Body of pancreas (tissue), 4 donors: ENCODE data around the gene TMEM185B. TPM values are rescaled to one million over a fixed set of nuclear protein-coding genes. Genes with fewer than 3 reads are reported as not detected.
A peak's percentile ranks its signal among the peaks of the same experiment; 100 is the strongest.

Experiments used
- ATAC-seq: fragments of 150-250 bp; one replicate; pipeline ENCODE4 v1.9.1; 2016
- DNase-seq, 4 donors: peaks; one replicate each; pipeline ENCODE4 v3.0.0-alpha.2; 2019
- H3K27ac ChIP-seq, 4 donors: fragments of 200-600 bp; sonication (generic); 1 replicate in 3 of 4; 2 replicates in 1 of 4; pipeline versions ENCODE4 v1.5.1 to v1.6.1; 2016 to 2019; ENCODE audit warnings: mild to moderate bottlenecking in 1 of 4, mixed read lengths in 1 of 4, moderate library complexity in 1 of 4
- H3K27me3 ChIP-seq, 2 donors: fragments of 200-600 bp; sonication (generic); one replicate each; pipeline ENCODE4 v1.6.0; 2016; ENCODE audit warnings: mild to moderate bottlenecking in 1 of 2
- H3K36me3 ChIP-seq, 2 donors: fragments of 200-600 bp; sonication (generic); replicated peaks in 1 of 2; 2 replicates each; pipeline ENCODE4 v1.5.1; 2016; ENCODE audit warnings: low read depth in 2 of 2; ENCODE audit not compliant: insufficient read depth in 1 of 2
- H3K4me1 ChIP-seq: fragments of 200-600 bp; sonication (generic); one replicate; pipeline ENCODE4 v1.6.0; 2016
- H3K4me3 ChIP-seq, 2 donors: fragments of 200-600 bp; sonication (generic); 1 replicate in 1 of 2; 2 replicates in 1 of 2; pipeline ENCODE4 v1.5.1; 2016 to 2019
- H3K9me3 ChIP-seq, 3 donors: fragments of 200-600 bp; sonication (generic); 1 replicate in 2 of 3; 2 replicates in 1 of 3; pipeline ENCODE4 v1.5.1; 2016
- CTCF ChIP-seq, 7 experiments: fragments of 450-650 bp in 4 of 7; fragments of 200-600 bp in 3 of 7; sonication (generic) in 3 of 7; IDR thresholded peaks; one replicate each; pipeline ENCODE4 v1.5.1; 2016 to 2019; ENCODE audit warnings: antibody characterized with exemption in 7 of 7
- POLR2A ChIP-seq, 3 donors: fragments of 450-650 bp; IDR thresholded peaks; one replicate each; pipeline ENCODE4 v1.6.1; 2016; ENCODE audit warnings: antibody characterized with exemption in 3 of 3, mild to moderate bottlenecking in 2 of 3
- WGBS, 2 donors: methylation state at CpG; one replicate each; pipeline ENCODE4 v1.1.5; 2017; 5-methylcytosine and 5-hydroxymethylcytosine counted together
- intact Hi-C: fragments of 100-400 bp; cut with DNase I; formaldehyde crosslinking; loops from one replicate; pipeline ENCODE4 v1.15.1; 2023
- total RNA-seq, 2 donors: library from RNA; depleted of rRNA; stranded (reverse); fragments of >200 nt; gene quantifications; one replicate each; pipeline ENCODE4 v1.1.0, GENCODE V29; 2016

TMEM185B gene
- total RNA-seq, 2 donors from 2014 or later: 18.7 to 46.5 TPM

GRCh38 chr2:120233292-120233691 lies 10.1 kb upstream of the TMEM185B start:
- TF ChIP-seq POLR2A (IDR thresholded peaks at IDR 0.05) (no peak), CTCF (IDR thresholded peaks at IDR 0.05) (no peak)
- ATAC-seq (no peak), DNase-seq (no peak)
- 92 to 96% methylated on average over 5 of the region's 5 CpGs for WGBS, 2 donors
- no peaks in the 10 kb centered on the region for H3K9me3 ChIP-seq
- no peaks in the 10 kb centered on the region for H3K27me3 ChIP-seq
- intact Hi-C loops: no loop called here
- H3K4me3 ChIP-seq: no peak overlapping the region
- no peaks in the 10 kb centered on the region for H3K36me3 ChIP-seq
- H3K4me1 ChIP-seq: no peaks in the 10 kb centered on the region
- no peak overlapping the region for H3K27ac ChIP-seq

DNA sequence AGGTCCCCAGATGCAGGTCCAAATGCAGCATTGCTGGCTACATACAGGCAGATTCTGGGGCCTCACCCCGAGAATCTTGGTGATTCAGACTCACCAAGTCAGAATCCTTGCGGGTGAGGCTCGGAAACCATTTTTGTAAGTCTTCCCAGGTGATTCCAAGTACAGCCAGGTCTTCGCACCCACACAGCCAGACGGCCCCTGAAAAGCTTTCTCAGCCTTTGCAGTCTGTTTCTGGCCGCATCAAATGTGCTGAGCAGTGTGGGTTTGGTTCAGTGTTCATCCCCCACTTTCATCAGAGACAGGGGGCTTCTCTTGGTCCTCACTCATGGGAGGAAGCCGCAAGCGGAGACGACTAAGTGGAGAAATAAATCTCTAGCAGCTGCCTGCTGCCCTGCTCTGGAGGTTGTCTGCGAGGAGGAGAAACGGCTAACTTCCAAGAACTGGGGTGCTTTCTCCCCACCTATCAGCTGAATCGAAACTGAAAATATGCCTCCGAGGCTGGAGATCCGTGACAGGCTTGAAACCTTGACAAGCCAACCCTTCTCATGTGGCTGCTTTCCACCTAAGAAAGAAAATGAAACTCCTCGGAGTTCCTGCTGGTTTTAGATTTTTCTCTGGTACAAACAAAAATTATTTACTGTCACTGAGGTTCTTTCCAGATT lies 8.9 kb upstream of the TMEM185B start:
- no peaks in the 10 kb centered on the region for H3K9me3 ChIP-seq
- no peaks in the 10 kb centered on the region for H3K36me3 ChIP-seq
- ATAC-seq: peak; percentile 55
- DNase-seq: no peak
- no peaks in the 10 kb centered on the region for H3K4me1 ChIP-seq
- WGBS, 2 donors: 57 to 70% methylated on average over 15 of the region's 15 CpGs
- intact Hi-C loops: no loop called here
- no peak for TF ChIP-seq POLR2A (IDR thresholded peaks at IDR 0.05)
- TF ChIP-seq CTCF (IDR thresholded peaks at IDR 0.05): no peak
- peak overlapping the region in 2 of 4 donors; percentile 4 to 19 for H3K27ac ChIP-seq
- H3K4me3 ChIP-seq: no peak overlapping the region
- H3K27me3 ChIP-seq: no peaks in the 10 kb centered on the region

DNA sequence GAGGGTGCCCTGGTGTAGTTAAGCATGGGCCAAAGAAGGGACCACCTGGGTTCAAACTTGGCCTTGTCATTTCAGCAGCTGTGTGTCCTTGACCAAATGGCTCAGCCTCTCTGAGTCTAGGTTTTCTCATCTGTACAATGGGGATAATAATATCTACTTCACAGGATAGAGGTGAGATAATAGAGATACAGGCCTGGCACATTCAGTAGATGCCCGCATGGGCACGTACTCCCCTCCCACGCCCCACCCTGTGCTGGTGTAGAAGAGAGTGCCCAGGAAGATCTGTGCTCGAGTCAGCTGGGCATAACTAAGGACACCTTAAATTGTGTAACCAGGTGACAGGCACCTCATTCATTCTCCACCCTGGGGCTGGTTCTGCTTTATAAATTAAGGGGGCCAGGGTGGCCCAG lies 8.4 kb upstream of the TMEM185B start:
- Histone ChIP-seq H3K36me3 (no peaks in the 10 kb centered on the region), H3K4me1 (no peaks in the 10 kb centered on the region), H3K27ac (no peak overlapping the region), H3K4me3 (no peak overlapping the region), H3K27me3 (no peaks in the 10 kb centered on the region), H3K9me3 (no peaks in the 10 kb centered on the region)
- intact Hi-C loops: no loop called here
- no peak for TF ChIP-seq CTCF (IDR thresholded peaks at IDR 0.05)
- no peak for TF ChIP-seq POLR2A (IDR thresholded peaks at IDR 0.05)
- ATAC-seq: no peak
- no peak for DNase-seq
- WGBS, 2 donors: 83 to 87% methylated on average over 4 of the region's 4 CpGs

DNA sequence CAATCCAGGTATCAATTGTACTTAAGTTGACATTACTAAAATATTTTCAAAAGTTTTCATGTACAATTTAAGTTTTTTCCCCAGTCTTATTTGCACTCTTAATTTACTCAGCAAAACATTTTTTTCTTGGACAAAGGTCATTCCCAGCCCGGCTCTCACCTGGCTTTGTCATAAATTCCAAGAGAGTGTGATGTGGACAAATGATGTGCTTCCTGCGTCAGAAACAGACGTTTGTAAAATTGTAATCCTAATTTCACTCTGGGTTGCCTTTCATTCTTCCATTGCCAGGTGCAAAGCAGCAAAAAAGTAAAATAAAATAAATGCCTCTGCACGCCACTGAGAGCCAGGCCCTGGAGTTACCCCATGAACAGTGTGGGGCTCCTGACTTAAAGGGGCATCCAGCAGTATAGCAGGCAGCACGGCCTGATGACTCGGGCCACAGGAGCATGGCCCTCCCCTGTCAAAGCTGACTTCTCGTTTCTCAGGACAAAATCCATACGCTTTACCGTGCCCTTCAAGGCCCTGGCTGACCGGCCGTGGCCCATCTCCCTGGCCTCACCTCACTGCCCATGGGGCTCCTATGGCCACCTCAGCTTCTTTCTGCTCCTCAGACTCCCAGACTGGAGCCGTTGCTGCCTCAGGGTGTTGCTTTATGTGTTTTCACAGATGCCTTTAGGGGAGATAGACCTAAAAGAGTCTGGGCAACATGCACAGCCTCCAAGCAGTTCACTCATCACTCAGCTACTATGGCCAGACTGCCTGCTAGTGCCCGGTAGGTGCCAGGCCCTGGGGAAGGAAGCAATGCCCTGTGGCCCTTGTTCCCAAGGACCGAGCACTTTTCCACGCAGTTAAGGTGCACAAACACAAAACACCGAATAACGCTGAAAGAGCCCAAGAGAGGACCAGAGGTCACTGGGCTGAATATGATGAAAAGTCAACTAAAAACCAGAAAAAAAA lies 7.6 kb upstream of the TMEM185B start:
- ATAC-seq: no peak
- no peaks in the 10 kb centered on the region for H3K4me1 ChIP-seq
- H3K36me3 ChIP-seq: no peaks in the 10 kb centered on the region
- H3K4me3 ChIP-seq: no peak overlapping the region
- H3K27me3 ChIP-seq: no peaks in the 10 kb centered on the region
- no peaks in the 10 kb centered on the region for H3K9me3 ChIP-seq
- no peak for DNase-seq
- TF ChIP-seq POLR2A (IDR thresholded peaks at IDR 0.05): no peak
- TF ChIP-seq CTCF (IDR thresholded peaks at IDR 0.05): no peak
- intact Hi-C loops: no loop called here
- WGBS, 2 donors: 67 to 73% methylated on average over 17 of the region's 17 CpGs
- H3K27ac ChIP-seq: no peak overlapping the region
